ENCODE data around the gene ATN1.

DNA sequence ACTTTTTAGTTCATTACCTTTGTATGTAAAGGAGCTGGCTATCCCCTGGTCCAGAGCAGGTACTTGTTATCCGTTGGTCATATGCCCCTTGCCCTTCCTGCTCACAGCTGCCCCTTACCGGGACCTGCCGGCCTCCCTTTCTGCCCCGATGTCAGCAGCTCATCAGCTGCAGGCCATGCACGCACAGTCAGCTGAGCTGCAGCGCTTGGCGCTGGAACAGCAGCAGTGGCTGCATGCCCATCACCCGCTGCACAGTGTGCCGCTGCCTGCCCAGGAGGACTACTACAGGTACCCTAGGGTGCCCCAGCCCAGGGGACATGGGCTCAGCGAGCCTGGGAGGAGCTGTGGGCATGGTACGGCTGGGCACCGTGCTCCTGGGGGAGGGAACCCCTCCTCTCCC is 13.5 kb downstream of the ATN1 start:
- TF ChIP-seq CTCF (IDR thresholded peaks at IDR 0.05 in 8 of 11, conservative IDR thresholded peaks at IDR 0.05 in 3 of 11) (no peak), POLR2AphosphoS5 (IDR thresholded peaks at IDR 0.05) (peak; percentile 39 to 78 (median 46)), POLR2A (IDR thresholded peaks at IDR 0.05) (no peak)

All from spleen (tissue), 7 donors.